Astrocyte (in vitro differentiated cells and primary cell): ENCODE results near the gene ZNF641.

ENCODE experiments used
- EZH2 ChIP-seq: IDR thresholded peaks from 2 replicates; pipeline ENCODE4 v1.6.1; 2012; ENCODE audit warnings: mild to moderate bottlenecking, low read length, inconsistent platforms; ENCODE audit not compliant: insufficient read depth
- TF ChIP-seq, protein P1 (sequence below): IDR thresholded peaks from 2 replicates; pipeline ENCODE4 v1.5.1; 2011; ENCODE audit warnings: low read depth, mild to moderate bottlenecking, inconsistent platforms, low read length, moderate library complexity; ENCODE audit not compliant: insufficient read depth

DNA sequence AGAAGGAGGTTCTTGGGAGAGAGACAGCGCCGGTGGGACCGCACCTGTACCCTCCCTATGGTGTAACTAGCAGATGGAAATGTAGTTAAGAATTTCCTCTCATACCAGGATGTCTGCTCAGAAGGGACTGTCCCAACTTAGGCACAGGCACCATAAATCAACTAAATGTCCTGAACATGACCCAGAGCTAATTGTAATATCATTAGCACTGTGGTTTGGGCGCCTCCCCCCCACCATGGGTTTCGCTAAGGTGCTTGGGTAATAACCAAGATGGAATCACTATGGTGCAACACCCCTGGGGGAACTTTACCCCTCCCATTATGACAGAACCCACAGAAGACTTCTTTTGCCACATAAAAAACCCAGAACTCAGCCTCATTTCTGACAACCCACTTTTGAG lies 15.9 kb downstream of the ZNF641 start:
- TF ChIP-seq, protein P1, sequence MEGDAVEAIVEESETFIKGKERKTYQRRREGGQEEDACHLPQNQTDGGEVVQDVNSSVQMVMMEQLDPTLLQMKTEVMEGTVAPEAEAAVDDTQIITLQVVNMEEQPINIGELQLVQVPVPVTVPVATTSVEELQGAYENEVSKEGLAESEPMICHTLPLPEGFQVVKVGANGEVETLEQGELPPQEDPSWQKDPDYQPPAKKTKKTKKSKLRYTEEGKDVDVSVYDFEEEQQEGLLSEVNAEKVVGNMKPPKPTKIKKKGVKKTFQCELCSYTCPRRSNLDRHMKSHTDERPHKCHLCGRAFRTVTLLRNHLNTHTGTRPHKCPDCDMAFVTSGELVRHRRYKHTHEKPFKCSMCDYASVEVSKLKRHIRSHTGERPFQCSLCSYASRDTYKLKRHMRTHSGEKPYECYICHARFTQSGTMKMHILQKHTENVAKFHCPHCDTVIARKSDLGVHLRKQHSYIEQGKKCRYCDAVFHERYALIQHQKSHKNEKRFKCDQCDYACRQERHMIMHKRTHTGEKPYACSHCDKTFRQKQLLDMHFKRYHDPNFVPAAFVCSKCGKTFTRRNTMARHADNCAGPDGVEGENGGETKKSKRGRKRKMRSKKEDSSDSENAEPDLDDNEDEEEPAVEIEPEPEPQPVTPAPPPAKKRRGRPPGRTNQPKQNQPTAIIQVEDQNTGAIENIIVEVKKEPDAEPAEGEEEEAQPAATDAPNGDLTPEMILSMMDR, result no peak
- TF ChIP-seq EZH2, result no peak
